H1 (cell line): ENCODE measurements around the gene AGBL4. TPM values are rescaled to one million over a fixed set of nuclear protein-coding genes. Genes with fewer than 3 reads are reported as not detected.

Source experiments
- CTCF ChIA-PET: fragments of 300-600 bp; sonication (Branson Sonifier 250); formaldehyde crosslinking; loops from one replicate; lab custom pipeline; 2021; ENCODE audit not compliant: partially characterized antibody; lab: Charles Lee
- POLR2A ChIA-PET: fragments of 300-600 bp; sonication (Branson Sonifier 250); formaldehyde crosslinking; loops from one replicate; lab custom pipeline; 2021; ENCODE audit warnings: inconsistent platforms; ENCODE audit not compliant: partially characterized antibody; lab: Charles Lee
- DNase-seq, 2 experiments: peaks; one replicate each; pipeline versions ENCODE4 v3.0.0 to v3.0.0-alpha.2; 2010 to 2022; ENCODE audit warnings: low spot score in 2 of 2, low read depth in 1 of 2, mixed read lengths in 1 of 2
- FAIRE-seq: peaks from 2 replicates; lab custom pipeline; 2011; peaks lifted over from hg19 to GRCh38; lab: Jason Lieb, UNC
- H2AFZ ChIP-seq: 2 replicates; pipeline ENCODE4 v1.8.1; 2012; ENCODE audit warnings: low read length, inconsistent platforms
- H2AK5ac ChIP-seq: 2 replicates; pipeline ENCODE4 v1.6.1; 2013; ENCODE audit warnings: low read depth, low read length
- H2BK120ac ChIP-seq: replicated peaks from 2 replicates; pipeline ENCODE3; 2013; ENCODE audit warnings: low read depth, low read length, inconsistent platforms
- H2BK12ac ChIP-seq: 2 replicates; pipeline ENCODE4 v1.6.1; 2013; ENCODE audit warnings: low read depth, low read length
- H2BK15ac ChIP-seq: 2 replicates; pipeline ENCODE4 v1.6.1; 2013; ENCODE audit warnings: low read length
- H2BK20ac ChIP-seq: 2 replicates; pipeline ENCODE4 v1.6.1; 2013; ENCODE audit warnings: low read length
- H2BK5ac ChIP-seq: 2 replicates; pipeline ENCODE4 v1.6.1; 2013; ENCODE audit warnings: low read depth, low read length
- H3K14ac ChIP-seq: 2 replicates; pipeline ENCODE4 v1.6.1; 2013; ENCODE audit warnings: inconsistent platforms; ENCODE audit not compliant: insufficient read length
- H3K18ac ChIP-seq: 2 replicates; pipeline ENCODE4 v1.6.1; 2013; ENCODE audit warnings: low read length; ENCODE audit errors: extremely low read depth
- H3K23ac ChIP-seq: 2 replicates; pipeline ENCODE4 v1.6.1; 2013; ENCODE audit warnings: inconsistent platforms; ENCODE audit not compliant: insufficient read length
- H3K23me2 ChIP-seq: 2 replicates; pipeline ENCODE4 v1.6.1; 2013; ENCODE audit warnings: low read depth, low read length
- H3K27ac ChIP-seq: 2 replicates; pipeline ENCODE4 v1.6.1; 2011; ENCODE audit warnings: low read depth, low read length, inconsistent platforms
- H3K27me3 ChIP-seq, 4 experiments: replicated peaks in 1 of 4; 1 replicate in 1 of 4; 2 replicates in 3 of 4; pipeline versions ENCODE4 v1.6.1 to v1.8.1; 2011 to 2013; ENCODE audit warnings: low read length in 3 of 4, mild to moderate bottlenecking in 3 of 4, inconsistent platforms in 2 of 4, mixed read lengths in 2 of 4, moderate library complexity in 1 of 4; ENCODE audit not compliant: control insufficient read depth in 3 of 4, insufficient read depth in 3 of 4; ENCODE audit errors: extremely low read depth in 1 of 4
- H3K36me3 ChIP-seq, 4 experiments: 2 replicates each; pipeline versions ENCODE4 v1.6.1 to v1.8.1; 2011 to 2013; ENCODE audit warnings: mild to moderate bottlenecking in 4 of 4, low read length in 3 of 4, moderate library complexity in 2 of 4, control low read depth in 1 of 4, inconsistent platforms in 1 of 4; ENCODE audit not compliant: insufficient read depth in 4 of 4, control insufficient read depth in 2 of 4
- H3K4ac ChIP-seq: replicated peaks from 2 replicates; pipeline ENCODE3; 2013; ENCODE audit warnings: low read length, low read depth, mixed read lengths, inconsistent platforms; ENCODE audit not compliant: insufficient read length
- H3K4me1 ChIP-seq, 4 experiments: replicated peaks in 1 of 4; 1 replicate in 1 of 4; 2 replicates in 3 of 4; pipeline versions ENCODE4 v1.6.1 to v1.8.1; 2011 to 2013; ENCODE audit warnings: low read length in 3 of 4, inconsistent platforms in 2 of 4, mixed read lengths in 1 of 4; ENCODE audit not compliant: insufficient read depth in 4 of 4, control insufficient read depth in 3 of 4
- H3K4me2 ChIP-seq, 2 experiments: 2 replicates each; pipeline versions ENCODE4 v1.6.1 to v1.8.1; 2011 to 2013; ENCODE audit warnings: low read depth in 2 of 2, low read length in 2 of 2, control low read depth in 1 of 2, inconsistent platforms in 1 of 2, mild to moderate bottlenecking in 1 of 2; ENCODE audit not compliant: insufficient read depth in 1 of 2
- H3K4me3 ChIP-seq, 4 experiments: fragments of 200-600, 300-600 bp in 1 of 4; sonication (generic), shearing (Covaris generic), sonication (Bioruptor Twin) in 1 of 4; 2 replicates each; pipeline versions ENCODE4 v1.5.1 to v1.8.1; 2011 to 2016; ENCODE audit warnings: low read length in 4 of 4, low read depth in 3 of 4, control low read depth in 2 of 4, inconsistent platforms in 2 of 4, mild to moderate bottlenecking in 2 of 4, mixed read lengths in 1 of 4, moderate library complexity in 1 of 4; ENCODE audit not compliant: insufficient read depth in 2 of 4; ENCODE audit errors: extremely low read depth in 1 of 4
- H3K56ac ChIP-seq: replicated peaks from 2 replicates; pipeline ENCODE3; 2013; ENCODE audit warnings: low read depth, mild to moderate bottlenecking, mixed read lengths, low read length, inconsistent platforms; ENCODE audit not compliant: insufficient read length
- H3K79me1 ChIP-seq: 2 replicates; pipeline ENCODE4 v1.6.1; 2013; ENCODE audit warnings: low read depth, low read length, control low read depth
- H3K79me2 ChIP-seq, 2 experiments: 2 replicates each; pipeline versions ENCODE4 v1.6.1 to v1.8.1; 2012 to 2013; ENCODE audit warnings: low read length in 2 of 2, mild to moderate bottlenecking in 2 of 2, inconsistent platforms in 1 of 2; ENCODE audit not compliant: insufficient read depth in 2 of 2, control insufficient read depth in 1 of 2
- H3K9ac ChIP-seq, 4 experiments: replicated peaks in 1 of 4; 1 replicate in 1 of 4; 2 replicates in 3 of 4; pipeline versions ENCODE4 v1.6.1 to v1.8.1; 2011 to 2013; ENCODE audit warnings: low read depth in 3 of 4, low read length in 3 of 4, control low read depth in 2 of 4, mild to moderate bottlenecking in 2 of 4, moderate library complexity in 2 of 4, inconsistent platforms in 1 of 4; ENCODE audit errors: extremely low read depth in 1 of 4
- H3K9me3 ChIP-seq, 2 experiments: 2 replicates each; pipeline versions ENCODE4 v1.6.1 to v1.8.1; 2012 to 2013; ENCODE audit warnings: mild to moderate bottlenecking in 2 of 2, moderate library complexity in 2 of 2, control low read depth in 1 of 2, inconsistent platforms in 1 of 2, low read depth in 1 of 2, low read length in 1 of 2, mixed read lengths in 1 of 2; ENCODE audit not compliant: insufficient read depth in 2 of 2
- H4K20me1 ChIP-seq, 2 experiments: replicated peaks in 1 of 2; 2 replicates each; pipeline versions ENCODE3 to v1.8.1; 2011 to 2013; ENCODE audit warnings: inconsistent platforms in 2 of 2, low read length in 2 of 2, mild to moderate bottlenecking in 1 of 2; ENCODE audit not compliant: insufficient read depth in 2 of 2, control insufficient read depth in 1 of 2
- H4K5ac ChIP-seq: 2 replicates; pipeline ENCODE4 v1.6.1; 2013; ENCODE audit warnings: low read length, low read depth, mixed read lengths, inconsistent platforms; ENCODE audit not compliant: insufficient read length
- H4K8ac ChIP-seq: 2 replicates; pipeline ENCODE4 v1.8.0; 2013; ENCODE audit warnings: mild to moderate bottlenecking, moderate library complexity, low read length, inconsistent platforms; ENCODE audit not compliant: insufficient read depth; ENCODE audit errors: extremely low read depth
- H4K91ac ChIP-seq: replicated peaks from 2 replicates; pipeline ENCODE3; 2013; ENCODE audit warnings: low read length, mixed read lengths, inconsistent platforms; ENCODE audit not compliant: insufficient read length
- CBX8 ChIP-seq: fragments of 300-800, 300-1000 bp; sonication (generic); IDR thresholded peaks from 2 replicates; pipeline ENCODE4 v1.7.1; 2016; ENCODE audit warnings: low read depth, low read length, borderline replicate concordance
- EZH2 ChIP-seq: fragments of 200-600 bp; sonication (generic); IDR thresholded peaks from 2 replicates; pipeline ENCODE4 v1.7.1; 2012; ENCODE audit warnings: low read depth, mild to moderate bottlenecking, moderate library complexity, low read length, inconsistent platforms; ENCODE audit not compliant: severe bottlenecking
- GABPA ChIP-seq: IDR thresholded peaks from 2 replicates; pipeline ENCODE4 v1.6.1; 2011; ENCODE audit warnings: mild to moderate bottlenecking, low read length, moderate library complexity, borderline replicate concordance; ENCODE audit not compliant: insufficient read depth
- HDAC2 ChIP-seq, 2 experiments: fragments of 300-600 bp in 1 of 2; sonication (generic) in 1 of 2; IDR thresholded peaks; 2 replicates each; pipeline ENCODE4 v1.6.1; 2011 to 2012; ENCODE audit warnings: low read depth in 2 of 2, low read length in 2 of 2, mild to moderate bottlenecking in 2 of 2, moderate library complexity in 2 of 2, borderline replicate concordance in 1 of 2, inconsistent platforms in 1 of 2
- MAFK ChIP-seq: IDR thresholded peaks from 2 replicates; pipeline ENCODE4 v1.6.1; 2012; ENCODE audit warnings: low read depth, mild to moderate bottlenecking, improper control_type of control experiment, low read length
- NANOG ChIP-seq: IDR thresholded peaks from 2 replicates; pipeline ENCODE4 v1.6.1; 2011; ENCODE audit warnings: low read length, low read depth, mild to moderate bottlenecking, inconsistent platforms; ENCODE audit not compliant: insufficient read depth, poor library complexity, severe bottlenecking
- NRF1 ChIP-seq: IDR thresholded peaks from 2 replicates; pipeline ENCODE4 v1.6.1; 2011; ENCODE audit warnings: mild to moderate bottlenecking, low read depth, low read length, improper control_type of control experiment
- POLR2A ChIP-seq, 2 experiments: IDR thresholded peaks; 1 replicate in 1 of 2; 2 replicates in 1 of 2; pipeline ENCODE4 v1.6.1; 2011; ENCODE audit warnings: low read depth in 2 of 2, low read length in 2 of 2, mild to moderate bottlenecking in 2 of 2; ENCODE audit errors: control extremely low read depth in 1 of 2
- POLR2AphosphoS5 ChIP-seq: IDR thresholded peaks from 2 replicates; pipeline ENCODE4 v1.6.1; 2011; ENCODE audit warnings: low read depth, low read length
- RNF2 ChIP-seq: fragments of 200-900, 300-1000 bp; sonication (generic); IDR thresholded peaks from 2 replicates; pipeline ENCODE4 v1.7.1; 2016; ENCODE audit warnings: borderline replicate concordance, low read depth, mild to moderate bottlenecking, antibody characterized with exemption, low read length; ENCODE audit not compliant: poor library complexity, severe bottlenecking; ENCODE audit errors: missing control alignments
- YY1 ChIP-seq: IDR thresholded peaks from 2 replicates; pipeline ENCODE4 v1.6.1; 2011; ENCODE audit warnings: low read depth, mild to moderate bottlenecking, low read length
- WGBS, 2 experiments: shearing (Covaris generic) in 1 of 2; methylation state at CpG; one replicate each; pipeline versions ENCODE4 v1.1.6 to v1.1.7; 2013 to 2015; ENCODE audit warnings: low lambda C conversion rate in 2 of 2, mixed read lengths in 2 of 2, inconsistent platforms in 1 of 2, low coverage in 1 of 2, missing lambda C conversion rate in 1 of 2; ENCODE audit not compliant: insufficient replicate concordance in 2 of 2, insufficient coverage in 1 of 2, insufficient read length in 1 of 2; ENCODE audit errors: extremely low coverage in 1 of 2, missing lambda C conversion rate in 1 of 2; 5-methylcytosine and 5-hydroxymethylcytosine counted together
- polyA plus RNA-seq, 7 experiments: library from polyadenylated mRNA; depleted of rRNA in 3 of 7; stranded (reverse) in 5 of 7; unstranded in 2 of 7; fragments of >200 nt in 5 of 7; fragments of 200-250 nt in 2 of 7; gene quantifications; 1 replicate in 5 of 7; 2 replicates in 1 of 7; 4 replicates in 1 of 7; pipeline versions ENCODE4 v1.2.1 to v1.2.3, GENCODE V29; 2011 to 2013; ENCODE audit warnings: missing spikeins in 2 of 7, mixed read lengths in 2 of 7
- total RNA-seq: library from RNA; stranded (reverse); fragmentation: NEBNext Ultra II Directional; extraction: Animal tissue kit (Norgen Biotek cat#: 25700); gene quantifications from 2 replicates; pipeline ENCODE4 v1.2.1, GENCODE V29; 2021
- TF ChIP-seq, protein P1 (sequence below): IDR thresholded peaks from 2 replicates; pipeline ENCODE4 v1.6.1; 2011; ENCODE audit warnings: low read length, improper control_type of control experiment

The AGBL4 gene
- total and polyA plus RNA-seq, 2 of the 8 experiments (the other 6 are each of a cell fraction or from before 2014, with no cell fraction given): 0.41 to 0.45 TPM

DNA sequence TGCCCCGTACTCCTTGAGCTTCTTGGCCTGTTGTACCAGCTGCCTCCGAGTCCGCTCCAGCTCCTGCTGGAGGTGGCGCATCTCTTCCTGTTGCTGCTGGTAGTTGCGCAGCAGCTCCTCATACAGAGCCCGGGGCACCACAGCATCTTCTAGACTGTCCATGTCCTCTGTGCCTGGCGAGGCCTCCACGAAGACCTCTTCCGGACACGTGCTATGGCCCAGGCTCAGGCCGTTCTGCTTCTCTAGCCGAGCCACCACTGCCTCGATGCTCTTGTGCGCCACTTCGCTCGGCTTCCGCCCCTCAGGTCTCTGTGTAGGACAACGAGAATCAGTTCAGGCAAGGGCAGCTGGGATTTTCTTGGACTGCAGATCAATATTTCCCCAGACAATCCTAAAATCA, 1264.8 kb downstream of the AGBL4 start:
- DNase-seq (no peak), FAIRE-seq (no peak)
- Histone ChIP-seq H3K18ac (no peak overlapping the region), H3K56ac (no peak overlapping the region), H3K4ac (no peak overlapping the region), H3K14ac (no peak overlapping the region), H2AK5ac (no peak overlapping the region), H3K27ac (no peak overlapping the region), H3K9ac (no peak overlapping the region), H3K79me1 (no peaks in the 10 kb centered on the region), H3K23me2 (no peaks in the 10 kb centered on the region; the same call in 1 of the 2 replicates), H3K9me3 (no peaks in the 10 kb centered on the region), H4K20me1 (no peaks in the 10 kb centered on the region), H3K4me2 (no peak overlapping the region), H3K4me3 (no peak overlapping the region), H3K27me3 (no peaks in the 10 kb centered on the region), H2BK12ac (no peak overlapping the region), H3K4me1 (no peaks in the 10 kb centered on the region; a peak in 1 of 7 replicates), H2AFZ (no peak overlapping the region), H2BK20ac (no peak overlapping the region), H4K5ac (no peak overlapping the region), H4K91ac (no peak overlapping the region), H3K23ac (no peak overlapping the region), H4K8ac (no peak overlapping the region; the same call in 1 of the 2 replicates), H2BK5ac (no peak overlapping the region), H3K79me2 (no peaks in the 10 kb centered on the region), H2BK120ac (no peak overlapping the region), H2BK15ac (no peak overlapping the region), H3K36me3 (peaks cover 3 to 15% (median 14%) of the 10 kb centered on the region in 4 experiments; a peak in 7 of 8 replicates)
- ChIA-PET CTCF (interaction anchor here (0.6 to 2.0 kb wide), 5 partner anchors 11 to 62 kb away, joined by 3 to 5 read pairs (median 3); no protein-coding TSS in a partner anchor), POLR2A (no interaction called here)
- WGBS, 2 experiments: 98% methylated on average over 18 of the region's 18 CpGs; no CpG with 5 or more reads in 1 of the 2 experiments
- TF ChIP-seq NANOG: no peak
- no peak for TF ChIP-seq NRF1
- TF ChIP-seq, protein P1, sequence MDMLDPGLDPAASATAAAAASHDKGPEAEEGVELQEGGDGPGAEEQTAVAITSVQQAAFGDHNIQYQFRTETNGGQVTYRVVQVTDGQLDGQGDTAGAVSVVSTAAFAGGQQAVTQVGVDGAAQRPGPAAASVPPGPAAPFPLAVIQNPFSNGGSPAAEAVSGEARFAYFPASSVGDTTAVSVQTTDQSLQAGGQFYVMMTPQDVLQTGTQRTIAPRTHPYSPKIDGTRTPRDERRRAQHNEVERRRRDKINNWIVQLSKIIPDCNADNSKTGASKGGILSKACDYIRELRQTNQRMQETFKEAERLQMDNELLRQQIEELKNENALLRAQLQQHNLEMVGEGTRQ: no peak
- no peak for TF ChIP-seq EZH2
- TF ChIP-seq POLR2A (IDR thresholded peaks at IDR 0.05; ENCODE audit: control extremely low read depth in 1 of 2, low read depth in 2 of 2, low read length in 2 of 2): no peak
- TF ChIP-seq HDAC2 (IDR thresholded peaks at IDR 0.05; ENCODE audit: borderline replicate concordance in 1 of 2, low read depth in 2 of 2, low read length in 2 of 2): no peak
- no peak for TF ChIP-seq RNF2
- TF ChIP-seq GABPA: no peak
- no peak for TF ChIP-seq MAFK
- TF ChIP-seq YY1: no peak
- no peak for TF ChIP-seq POLR2AphosphoS5
- TF ChIP-seq CBX8: no peak
